ENCODE results near the gene GRIPAP1.

DNA sequence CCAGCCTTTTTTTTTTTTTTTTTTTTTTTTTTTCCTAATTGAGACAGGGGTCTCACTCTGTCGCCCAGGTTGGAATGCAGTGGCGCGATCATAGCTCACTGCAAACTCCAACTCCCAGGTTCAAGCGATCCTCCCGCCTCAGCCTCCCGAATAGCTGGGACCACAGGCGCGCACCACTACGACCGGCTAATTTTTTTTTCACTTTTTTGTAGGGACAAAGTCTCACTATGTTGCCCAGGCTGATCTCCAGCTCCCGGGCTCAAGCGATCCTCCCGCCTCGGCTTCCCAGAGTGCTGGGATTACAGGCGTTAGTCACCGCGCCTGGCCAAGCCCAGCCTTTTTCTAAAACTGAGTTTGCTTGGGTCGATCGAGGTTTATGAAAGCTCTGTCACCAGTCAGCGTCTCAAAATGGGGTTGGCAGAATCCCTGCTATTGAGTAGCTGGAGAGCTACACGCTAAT lies 43.4 kb downstream of the GRIPAP1 start:
- TF ChIP-seq, protein P1, sequence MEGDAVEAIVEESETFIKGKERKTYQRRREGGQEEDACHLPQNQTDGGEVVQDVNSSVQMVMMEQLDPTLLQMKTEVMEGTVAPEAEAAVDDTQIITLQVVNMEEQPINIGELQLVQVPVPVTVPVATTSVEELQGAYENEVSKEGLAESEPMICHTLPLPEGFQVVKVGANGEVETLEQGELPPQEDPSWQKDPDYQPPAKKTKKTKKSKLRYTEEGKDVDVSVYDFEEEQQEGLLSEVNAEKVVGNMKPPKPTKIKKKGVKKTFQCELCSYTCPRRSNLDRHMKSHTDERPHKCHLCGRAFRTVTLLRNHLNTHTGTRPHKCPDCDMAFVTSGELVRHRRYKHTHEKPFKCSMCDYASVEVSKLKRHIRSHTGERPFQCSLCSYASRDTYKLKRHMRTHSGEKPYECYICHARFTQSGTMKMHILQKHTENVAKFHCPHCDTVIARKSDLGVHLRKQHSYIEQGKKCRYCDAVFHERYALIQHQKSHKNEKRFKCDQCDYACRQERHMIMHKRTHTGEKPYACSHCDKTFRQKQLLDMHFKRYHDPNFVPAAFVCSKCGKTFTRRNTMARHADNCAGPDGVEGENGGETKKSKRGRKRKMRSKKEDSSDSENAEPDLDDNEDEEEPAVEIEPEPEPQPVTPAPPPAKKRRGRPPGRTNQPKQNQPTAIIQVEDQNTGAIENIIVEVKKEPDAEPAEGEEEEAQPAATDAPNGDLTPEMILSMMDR (IDR thresholded peaks at IDR 0.05), result no peak
- no peak for TF ChIP-seq POLR2A (IDR thresholded peaks at IDR 0.05)

All from lower leg skin (tissue), 3 donors.